Osteoblast (primary cell): ENCODE data around the gene CDK9. TPM values are rescaled to one million over a fixed set of nuclear protein-coding genes. Genes with fewer than 3 reads are reported as not detected.

ENCODE experiments used
- DNase-seq: peaks from one replicate; pipeline ENCODE4 v3.0.0; 2011; ENCODE audit warnings: low spot score, mixed read lengths; ENCODE audit not compliant: insufficient read length; ENCODE audit errors: missing footprints
- H2AFZ ChIP-seq: 2 replicates; pipeline ENCODE4 v1.6.0; 2011; ENCODE audit warnings: mild to moderate bottlenecking, low read length
- H3K27ac ChIP-seq: 2 replicates; pipeline ENCODE4 v1.5.1; 2011; ENCODE audit warnings: mild to moderate bottlenecking, low read depth, low read length, moderate library complexity
- H3K27me3 ChIP-seq: 2 replicates; pipeline ENCODE4 v1.6.0; 2012; ENCODE audit warnings: mild to moderate bottlenecking, control low read depth, inconsistent platforms, low read length, moderate library complexity; ENCODE audit not compliant: insufficient read depth
- H3K36me3 ChIP-seq: 2 replicates; pipeline ENCODE4 v1.5.1; 2011; ENCODE audit warnings: mild to moderate bottlenecking, low read length, control low read depth, moderate library complexity; ENCODE audit not compliant: insufficient read depth
- H3K4me1 ChIP-seq: 2 replicates; pipeline ENCODE4 v1.5.1; 2011; ENCODE audit warnings: mild to moderate bottlenecking, low read length, control low read depth, moderate library complexity; ENCODE audit not compliant: insufficient read depth
- H3K4me2 ChIP-seq: 2 replicates; pipeline ENCODE4 v1.6.0; 2011; ENCODE audit warnings: mild to moderate bottlenecking, low read length; ENCODE audit not compliant: insufficient read depth
- H3K4me3 ChIP-seq: fragments of 200-600 bp; sonication (generic); 3 replicates; pipeline ENCODE4 v1.5.1; 2012; ENCODE audit warnings: mild to moderate bottlenecking, low read length, inconsistent platforms; ENCODE audit not compliant: insufficient read depth
- H3K79me2 ChIP-seq: 2 replicates; pipeline ENCODE4 v1.6.0; 2012; ENCODE audit warnings: mild to moderate bottlenecking, low read length, control low read depth, inconsistent platforms; ENCODE audit not compliant: insufficient read depth
- H3K9me3 ChIP-seq: 2 replicates; pipeline ENCODE4 v1.5.1; 2011; ENCODE audit warnings: low read depth, low read length, control low read depth
- H4K20me1 ChIP-seq: 2 replicates; pipeline ENCODE4 v1.6.0; 2012; ENCODE audit warnings: mild to moderate bottlenecking, low read length, control low read depth; ENCODE audit not compliant: insufficient read depth
- total RNA-seq: library from RNA; depleted of rRNA; stranded (reverse); fragments of >200 nt; gene quantifications from 2 replicates; pipeline ENCODE4 v1.2.3, GENCODE V29; 2012
- TF ChIP-seq, protein P1 (sequence below): IDR thresholded peaks from 2 replicates; pipeline ENCODE4 v1.5.1; 2011; ENCODE audit warnings: mild to moderate bottlenecking, low read depth, low read length, moderate library complexity; ENCODE audit errors: extremely low read depth

The CDK9 gene
- total RNA-seq, 1 donor, result 56.1 TPM

DNA sequence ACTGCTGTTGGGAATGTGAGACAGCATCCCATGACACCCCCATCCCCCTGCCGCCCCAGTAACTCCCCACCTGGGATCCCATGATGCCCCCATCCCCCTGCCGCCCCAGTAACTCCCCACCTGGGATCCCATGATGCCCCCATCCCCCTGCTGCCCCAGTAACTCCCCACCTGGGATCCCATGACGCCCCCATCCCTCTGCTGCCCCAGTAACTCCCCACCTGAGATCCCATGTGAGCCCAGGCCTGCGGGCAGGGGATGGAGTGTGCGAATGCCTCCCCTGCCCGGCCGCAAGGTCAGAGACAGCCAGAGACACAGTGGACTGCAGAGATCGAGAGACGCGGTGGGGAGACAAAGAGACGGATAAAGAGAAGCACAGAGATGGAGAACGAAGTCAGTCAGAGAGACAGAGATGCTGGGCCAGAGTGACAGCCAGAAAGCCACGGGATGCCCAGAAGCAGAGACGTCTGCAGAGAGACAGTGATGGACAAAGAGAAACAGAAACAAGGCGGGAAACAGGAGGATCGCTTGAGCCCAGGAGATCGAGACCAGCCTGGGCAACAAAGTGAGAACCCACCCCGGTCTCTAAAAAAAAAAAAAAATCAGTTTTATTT is 8.4 kb upstream of the CDK9 start:
- Histone ChIP-seq H3K4me3 (no peak overlapping the region), H3K9me3 (no peaks in the 10 kb centered on the region), H3K4me1 (no peaks in the 10 kb centered on the region), H3K36me3 (no peaks in the 10 kb centered on the region), H3K27me3 (peaks cover 3% of the 10 kb centered on the region), H3K27ac (no peak overlapping the region), H4K20me1 (no peaks in the 10 kb centered on the region), H3K4me2 (no peak overlapping the region), H3K79me2 (no peaks in the 10 kb centered on the region), H2AFZ (no peak overlapping the region)
- TF ChIP-seq, protein P1, sequence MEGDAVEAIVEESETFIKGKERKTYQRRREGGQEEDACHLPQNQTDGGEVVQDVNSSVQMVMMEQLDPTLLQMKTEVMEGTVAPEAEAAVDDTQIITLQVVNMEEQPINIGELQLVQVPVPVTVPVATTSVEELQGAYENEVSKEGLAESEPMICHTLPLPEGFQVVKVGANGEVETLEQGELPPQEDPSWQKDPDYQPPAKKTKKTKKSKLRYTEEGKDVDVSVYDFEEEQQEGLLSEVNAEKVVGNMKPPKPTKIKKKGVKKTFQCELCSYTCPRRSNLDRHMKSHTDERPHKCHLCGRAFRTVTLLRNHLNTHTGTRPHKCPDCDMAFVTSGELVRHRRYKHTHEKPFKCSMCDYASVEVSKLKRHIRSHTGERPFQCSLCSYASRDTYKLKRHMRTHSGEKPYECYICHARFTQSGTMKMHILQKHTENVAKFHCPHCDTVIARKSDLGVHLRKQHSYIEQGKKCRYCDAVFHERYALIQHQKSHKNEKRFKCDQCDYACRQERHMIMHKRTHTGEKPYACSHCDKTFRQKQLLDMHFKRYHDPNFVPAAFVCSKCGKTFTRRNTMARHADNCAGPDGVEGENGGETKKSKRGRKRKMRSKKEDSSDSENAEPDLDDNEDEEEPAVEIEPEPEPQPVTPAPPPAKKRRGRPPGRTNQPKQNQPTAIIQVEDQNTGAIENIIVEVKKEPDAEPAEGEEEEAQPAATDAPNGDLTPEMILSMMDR, result no peak
- DNase-seq, result no peak

DNA sequence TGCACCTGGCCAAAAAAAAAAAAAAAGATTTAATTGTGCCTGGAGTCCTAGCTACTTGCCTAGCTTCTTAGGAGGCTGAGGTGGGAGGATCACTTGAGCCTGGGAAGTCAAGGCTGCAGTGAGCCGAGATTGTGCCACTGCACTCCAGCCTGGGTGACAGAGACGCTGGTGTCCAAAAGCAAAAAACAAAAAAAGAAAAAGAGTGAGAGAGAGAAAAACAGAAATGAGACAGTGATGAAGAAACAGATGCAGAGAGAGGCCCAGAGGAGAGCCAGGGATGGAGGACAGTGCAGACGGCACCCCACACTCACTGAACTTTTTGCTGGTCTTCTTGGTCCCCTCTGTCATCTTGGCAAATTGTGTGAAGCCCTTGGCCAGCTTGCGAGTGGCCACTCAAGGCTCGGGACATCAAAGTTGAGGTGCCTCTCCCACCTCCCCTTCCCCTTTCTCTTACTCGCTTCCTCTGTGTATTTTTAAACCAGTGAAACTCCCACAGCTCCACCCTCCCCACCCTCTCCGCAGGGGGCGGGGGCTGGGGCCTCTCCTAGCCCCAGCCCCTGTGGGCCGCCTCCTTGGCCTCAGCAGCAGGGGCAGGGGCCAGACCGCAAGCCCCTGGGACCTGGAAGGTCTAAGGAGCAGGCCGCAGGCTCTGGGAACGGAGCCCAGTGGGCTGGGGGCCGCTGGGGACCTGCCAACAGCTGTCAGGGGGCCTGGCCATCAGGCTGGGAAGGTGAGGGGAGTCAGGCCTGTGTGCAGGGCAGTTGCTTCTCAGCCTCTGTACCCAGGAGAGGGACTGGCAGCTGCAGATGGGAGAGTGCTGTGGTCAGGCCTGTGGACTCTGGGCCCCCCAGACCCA is 7.3 kb upstream of the CDK9 start, which contains the start of gene SH2D3C:
Gene SH2D3C (minus strand): TSS at position 387 of the 856 bp plus-strand sequence. CDS start 39 bp downstream, at position 348.
- no peaks in the 10 kb centered on the region for H3K27me3 ChIP-seq
- TF ChIP-seq, protein P1, result no peak
- H3K27ac ChIP-seq, result no peak within 1 kb of the TSS
- no peaks in the 10 kb centered on the region for H3K9me3 ChIP-seq
- no peak for DNase-seq
- no peak within 1 kb of the TSS for H3K4me2 ChIP-seq
- no peak within 1 kb of the TSS for H2AFZ ChIP-seq
- H3K4me1 ChIP-seq, result no peaks in the 10 kb centered on the region
- H4K20me1 ChIP-seq, result no peaks in the 10 kb centered on the region
- no peak within 1 kb of the TSS for H3K4me3 ChIP-seq
- H3K79me2 ChIP-seq, result no peaks in the 10 kb centered on the region
- no peaks in the 10 kb centered on the region for H3K36me3 ChIP-seq

DNA sequence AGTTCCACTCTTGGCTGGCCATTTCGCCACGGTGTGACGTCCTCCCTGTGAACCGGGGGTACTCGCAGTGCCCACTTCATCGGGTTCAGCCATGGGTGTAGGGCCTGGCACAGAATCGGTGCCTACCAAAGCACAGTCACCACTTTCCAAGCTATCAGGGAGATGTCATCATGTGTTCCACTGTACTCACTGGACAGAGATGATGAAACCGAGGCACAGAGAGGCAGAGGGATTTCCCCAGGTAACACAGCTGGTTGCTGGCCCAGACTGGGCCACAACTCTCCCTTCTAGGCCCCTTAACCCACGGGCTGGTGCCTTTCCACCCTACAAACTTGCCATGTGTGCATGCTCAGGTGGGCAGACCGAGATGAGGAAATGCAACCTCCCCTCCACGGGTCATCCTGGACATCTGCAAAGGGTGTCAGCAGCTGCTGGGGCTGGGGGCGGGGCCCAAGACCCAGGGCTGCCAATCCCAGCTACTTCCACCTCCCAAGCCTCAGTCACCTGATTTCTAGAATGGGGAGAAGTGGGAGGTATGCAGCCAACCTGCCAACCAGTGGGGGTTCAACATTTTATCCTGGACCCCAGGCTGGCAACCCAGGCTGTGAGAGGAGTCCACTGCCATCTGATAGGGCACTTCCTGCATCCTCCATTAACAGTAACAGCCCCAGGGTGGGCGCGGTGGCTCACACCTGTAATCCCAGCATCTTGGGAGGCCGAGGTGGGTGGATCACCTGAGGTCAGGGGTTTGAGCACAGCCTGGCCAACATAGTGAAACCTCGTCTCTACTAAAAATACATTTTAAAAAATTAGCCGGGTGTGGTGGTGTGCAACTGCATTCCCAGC is 6.5 kb upstream of the CDK9 start:
- Histone ChIP-seq H4K20me1 (no peaks in the 10 kb centered on the region), H3K27ac (no peak overlapping the region), H3K4me2 (no peak overlapping the region), H3K27me3 (no peaks in the 10 kb centered on the region), H3K4me3 (no peak overlapping the region), H2AFZ (no peak overlapping the region), H3K9me3 (no peaks in the 10 kb centered on the region), H3K4me1 (no peaks in the 10 kb centered on the region), H3K79me2 (no peaks in the 10 kb centered on the region), H3K36me3 (no peaks in the 10 kb centered on the region)
- peak; percentile 81 for DNase-seq
- TF ChIP-seq, protein P1, result no peak
